Prostate gland (tissue), 2 donors: Measurements from ENCODE around the gene POLA1.

ENCODE experiments used
- CTCF ChIP-seq, 4 experiments: fragments of 200-600 bp in 2 of 4; fragments of 450-650 bp in 2 of 4; sonication (generic) in 2 of 4; IDR thresholded peaks; 1 replicate in 3 of 4; 2 replicates in 1 of 4; pipeline ENCODE4 v1.5.1; 2016 to 2019; ENCODE audit warnings: antibody characterized with exemption in 4 of 4, mild to moderate bottlenecking in 2 of 4, moderate library complexity in 2 of 4
- POLR2A ChIP-seq: fragments of 450-650 bp; IDR thresholded peaks from one replicate; pipeline ENCODE4 v1.6.1; 2016; ENCODE audit warnings: antibody characterized with exemption, mild to moderate bottlenecking
- POLR2AphosphoS5 ChIP-seq: sonication (generic); formaldehyde crosslinking; IDR thresholded peaks from one replicate; pipeline ENCODE4 v1.6.1; 2017; ENCODE audit warnings: antibody characterized with exemption

- TF ChIP-seq POLR2A: no peak
- TF ChIP-seq CTCF (IDR thresholded peaks at IDR 0.05): no peak
- no peak for TF ChIP-seq POLR2AphosphoS5
These were observed 70.3 kb downstream of the POLA1 start for GRCh38 chrX:24763989-24764388.
